GM12878 (cell line): ENCODE results near the gene DYNLT2B. TPM values are rescaled to one million over a fixed set of nuclear protein-coding genes. Genes with fewer than 3 reads are reported as not detected.

Experiments used
- ATAC-seq: fragments of 200-7000 bp; cut with Tn5 transposase; 3 replicates; pipeline ENCODE4 v1.9.1; 2020; ENCODE audit warnings: mild to moderate bottlenecking, moderate library complexity
- BruUV-seq: library from RNA; stranded (reverse); fragments of 400-500 nt; replicated peaks from 2 replicates; lab custom pipeline; 2021; lab: Mats Ljungman, UMichigan
- CTCF ChIA-PET: fragments of 300-600 bp; sonication (Branson Sonifier 250); formaldehyde crosslinking; extraction: SDS; loops from one replicate; lab custom pipeline; 2021; ENCODE audit warnings: inconsistent platforms; lab: Yijun Ruan, JAX
- POLR2A ChIA-PET: fragments of 350-600 bp; formaldehyde crosslinking; extraction: SDS; loops from one replicate; lab custom pipeline; 2021; ENCODE audit warnings: inconsistent platforms; lab: Charles Lee
- RAD21 ChIA-PET: fragments of 300-600 bp; sonication (Branson Sonifier 250); formaldehyde crosslinking; loops from one replicate; lab custom pipeline; 2023; ENCODE audit warnings: antibody characterized with exemption; ENCODE audit not compliant: unreplicated experiment; lab: Charles Lee
- SMC1A ChIA-PET: fragments of 300-600 bp; sonication (Branson Sonifier 250); formaldehyde crosslinking; loops from one replicate; lab custom pipeline; 2023; ENCODE audit not compliant: unreplicated experiment, uncharacterized antibody; lab: Charles Lee
- DNase-seq: peaks from one replicate; pipeline ENCODE4 v3.0.0-alpha.2; 2011; ENCODE audit warnings: low read depth, low spot score
- FAIRE-seq: peaks from 3 replicates; lab custom pipeline; 2011; peaks lifted over from hg19 to GRCh38; lab: Jason Lieb, UNC
- H2AFZ ChIP-seq: 2 replicates; pipeline ENCODE4 v1.6.0; 2011; ENCODE audit warnings: low read depth, low read length, control low read depth; ENCODE audit not compliant: control insufficient read depth
- H3K27ac ChIP-seq: 2 replicates; pipeline ENCODE4 v1.5.1; 2011; ENCODE audit warnings: control low read depth; ENCODE audit not compliant: control insufficient read depth, insufficient read depth
- H3K27me3 ChIP-seq, 2 experiments: replicated peaks in 1 of 2; 2 replicates each; pipeline versions ENCODE4 v1.6.0 to v1.6.1; 2011; ENCODE audit warnings: low read length in 1 of 2; ENCODE audit not compliant: control insufficient read depth in 2 of 2, insufficient read depth in 2 of 2
- H3K36me3 ChIP-seq, 2 experiments: 2 replicates each; pipeline ENCODE4 v1.5.1; 2011; ENCODE audit warnings: low read length in 1 of 2; ENCODE audit not compliant: control insufficient read depth in 2 of 2, insufficient read depth in 2 of 2
- H3K4me1 ChIP-seq: 2 replicates; pipeline ENCODE4 v1.6.1; 2011; ENCODE audit warnings: mild to moderate bottlenecking, low read length, moderate library complexity, mixed read lengths; ENCODE audit not compliant: control insufficient read depth, insufficient read depth
- H3K4me2 ChIP-seq: 2 replicates; pipeline ENCODE4 v1.6.0; 2011; ENCODE audit warnings: control low read depth; ENCODE audit not compliant: control insufficient read depth, insufficient read depth
- H3K4me3 ChIP-seq: fragments of 200-600 bp; sonication (generic); 2 replicates; pipeline ENCODE4 v1.5.1; 2016
- H3K79me2 ChIP-seq: 2 replicates; pipeline ENCODE4 v1.6.0; 2011; ENCODE audit warnings: low read length; ENCODE audit not compliant: control insufficient read depth, insufficient read depth
- H3K9ac ChIP-seq: 2 replicates; pipeline ENCODE4 v1.8.0; 2011; ENCODE audit warnings: low read length, control low read depth, mixed read lengths; ENCODE audit not compliant: control insufficient read depth, insufficient read depth
- H3K9me3 ChIP-seq: replicated peaks from 3 replicates; pipeline ENCODE4 v1.5.1; 2011; ENCODE audit warnings: mild to moderate bottlenecking, low read length; ENCODE audit not compliant: control insufficient read depth, insufficient read depth
- H4K20me1 ChIP-seq: 2 replicates; pipeline ENCODE4 v1.6.0; 2011; ENCODE audit not compliant: control insufficient read depth, insufficient read depth
- CREM ChIP-seq: IDR thresholded peaks from 2 replicates; pipeline ENCODE4 v1.6.1; 2014; ENCODE audit warnings: antibody characterized with exemption, low read depth
- DPF2 ChIP-seq: fragments of 450-650 bp; IDR thresholded peaks from 2 replicates; pipeline ENCODE4 v1.6.1; 2017; ENCODE audit warnings: mild to moderate bottlenecking
- NFYA ChIP-seq: IDR thresholded peaks from 2 replicates; pipeline ENCODE4 v1.6.1; 2011; ENCODE audit warnings: low read depth, mild to moderate bottlenecking, low read length, improper control_type of control experiment, borderline replicate concordance
- PML ChIP-seq: IDR thresholded peaks from 2 replicates; pipeline ENCODE4 v1.6.1; 2012; ENCODE audit warnings: low read length, inconsistent platforms
- SMAD1 ChIP-seq: fragments of 450-650 bp; IDR thresholded peaks from 2 replicates; pipeline ENCODE4 v1.6.1; 2018; ENCODE audit warnings: mild to moderate bottlenecking, low read depth; ENCODE audit not compliant: partially characterized antibody
- ZSCAN29 ChIP-seq: fragments of 450-650 bp; IDR thresholded peaks from 2 replicates; pipeline ENCODE4 v1.6.1; 2017; ENCODE audit warnings: mild to moderate bottlenecking, moderate library complexity
- ZZZ3 ChIP-seq: IDR thresholded peaks from 2 replicates; pipeline ENCODE4 v1.6.1; 2011; ENCODE audit warnings: low read depth; ENCODE audit not compliant: control insufficient read depth, insufficient read length
- WGBS: methylation state at CpG from one replicate; pipeline ENCODE4 v1.1.6; 2016; ENCODE audit warnings: low lambda C conversion rate; ENCODE audit not compliant: insufficient replicate concordance, insufficient coverage; ENCODE audit errors: missing lambda C conversion rate; 5-methylcytosine and 5-hydroxymethylcytosine counted together
- in situ Hi-C: fragments of 300-500 bp; cut with MboI; formaldehyde crosslinking; loops from 9 replicates; pipeline ENCODE4 v1.14.3; 2018; ENCODE audit warnings: mixed read lengths
- intact Hi-C: fragments of 100-400 bp; cut with micrococcal nuclease; formaldehyde crosslinking; loops from one replicate; pipeline ENCODE4 v1.14.2; 2022; ENCODE audit not compliant: unreplicated experiment
- polyA plus RNA-seq, 11 experiments: library from polyadenylated mRNA; depleted of rRNA in 4 of 11; unstranded in 6 of 11; stranded (reverse) in 5 of 11; fragments of >200 nt; fragmentation: Nextera tagmentation in 4 of 11; fragmentation: Illumina TruSeq in 1 of 11; extraction: Ambion mirVana in 4 of 11; extraction: Trizol in 1 of 11; gene quantifications; 1 replicate in 1 of 11; 2 replicates in 10 of 11; pipeline versions ENCODE4 v1.2.1 to v1.2.3, GENCODE V29; 2011 to 2016; ENCODE audit warnings: inconsistent platforms in 2 of 11, missing spikeins in 2 of 11, low read depth in 1 of 11
- total RNA-seq, 4 experiments: library from RNA; depleted of rRNA in 3 of 4; stranded (reverse); fragments of >200 nt in 3 of 4; fragmentation: Illumina TruSeq in 1 of 4; extraction: Trizol in 1 of 4; gene quantifications; 2 replicates each; pipeline versions ENCODE4 v1.2.1 to v1.2.3, GENCODE V29; 2013 to 2021
- TF ChIP-seq, protein P1 (sequence below): fragments of 450-650 bp; IDR thresholded peaks from 2 replicates; pipeline ENCODE4 v1.6.1; 2017; ENCODE audit warnings: low read depth, mild to moderate bottlenecking, moderate library complexity
- TF ChIP-seq, protein P2 (sequence below): fragments of 450-650 bp; IDR thresholded peaks from 2 replicates; pipeline ENCODE4 v1.6.1; 2017; ENCODE audit warnings: mild to moderate bottlenecking

Gene DYNLT2B
- total and polyA plus RNA-seq, 10 of the 15 experiments (the other 5 are each of a cell fraction or from before 2014, with no cell fraction given), result 8.6 to 89.7 (median 21.9) TPM

DNA sequence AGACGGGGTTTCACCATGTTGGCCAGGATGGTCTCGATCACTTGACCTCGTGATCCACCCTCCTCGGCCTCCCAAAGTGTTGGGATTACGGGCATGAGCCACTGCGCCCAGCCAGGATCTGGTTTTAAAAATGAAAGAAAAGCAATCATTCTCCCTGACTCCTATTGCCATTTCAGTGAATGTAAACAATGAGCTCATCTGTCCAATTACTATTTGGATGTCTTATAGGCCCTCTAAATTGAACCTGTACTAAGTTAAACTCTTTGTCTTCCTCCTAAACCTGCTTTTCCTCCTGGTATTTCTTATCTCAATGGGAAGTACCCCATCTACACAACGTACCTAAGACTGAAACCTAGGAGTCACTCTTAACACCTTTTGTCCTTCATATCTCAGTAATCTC, 54.2 kb downstream of the DYNLT2B start:
- TF ChIP-seq NFYA (no peak), CREM (no peak), SMAD1 (no peak), ZSCAN29 (no peak), DPF2 (no peak), PML (no peak), ZZZ3 (no peak)
- TF ChIP-seq, protein P1, sequence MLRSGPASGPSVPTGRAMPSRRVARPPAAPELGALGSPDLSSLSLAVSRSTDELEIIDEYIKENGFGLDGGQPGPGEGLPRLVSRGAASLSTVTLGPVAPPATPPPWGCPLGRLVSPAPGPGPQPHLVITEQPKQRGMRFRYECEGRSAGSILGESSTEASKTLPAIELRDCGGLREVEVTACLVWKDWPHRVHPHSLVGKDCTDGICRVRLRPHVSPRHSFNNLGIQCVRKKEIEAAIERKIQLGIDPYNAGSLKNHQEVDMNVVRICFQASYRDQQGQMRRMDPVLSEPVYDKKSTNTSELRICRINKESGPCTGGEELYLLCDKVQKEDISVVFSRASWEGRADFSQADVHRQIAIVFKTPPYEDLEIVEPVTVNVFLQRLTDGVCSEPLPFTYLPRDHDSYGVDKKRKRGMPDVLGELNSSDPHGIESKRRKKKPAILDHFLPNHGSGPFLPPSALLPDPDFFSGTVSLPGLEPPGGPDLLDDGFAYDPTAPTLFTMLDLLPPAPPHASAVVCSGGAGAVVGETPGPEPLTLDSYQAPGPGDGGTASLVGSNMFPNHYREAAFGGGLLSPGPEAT, result no peak
- TF ChIP-seq, protein P2, sequence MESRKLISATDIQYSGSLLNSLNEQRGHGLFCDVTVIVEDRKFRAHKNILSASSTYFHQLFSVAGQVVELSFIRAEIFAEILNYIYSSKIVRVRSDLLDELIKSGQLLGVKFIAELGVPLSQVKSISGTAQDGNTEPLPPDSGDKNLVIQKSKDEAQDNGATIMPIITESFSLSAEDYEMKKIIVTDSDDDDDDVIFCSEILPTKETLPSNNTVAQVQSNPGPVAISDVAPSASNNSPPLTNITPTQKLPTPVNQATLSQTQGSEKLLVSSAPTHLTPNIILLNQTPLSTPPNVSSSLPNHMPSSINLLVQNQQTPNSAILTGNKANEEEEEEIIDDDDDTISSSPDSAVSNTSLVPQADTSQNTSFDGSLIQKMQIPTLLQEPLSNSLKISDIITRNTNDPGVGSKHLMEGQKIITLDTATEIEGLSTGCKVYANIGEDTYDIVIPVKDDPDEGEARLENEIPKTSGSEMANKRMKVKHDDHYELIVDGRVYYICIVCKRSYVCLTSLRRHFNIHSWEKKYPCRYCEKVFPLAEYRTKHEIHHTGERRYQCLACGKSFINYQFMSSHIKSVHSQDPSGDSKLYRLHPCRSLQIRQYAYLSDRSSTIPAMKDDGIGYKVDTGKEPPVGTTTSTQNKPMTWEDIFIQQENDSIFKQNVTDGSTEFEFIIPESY, result no peak
- ATAC-seq (no peak), DNase-seq (no peak), FAIRE-seq (no peak)
- Histone ChIP-seq H3K9ac (no peak overlapping the region), H3K9me3 (no peaks in the 10 kb centered on the region), H3K27ac (no peak overlapping the region), H3K79me2 (no peaks in the 10 kb centered on the region; the same call in 1 of the 2 replicates), H2AFZ (no peak overlapping the region), H3K4me3 (no peak overlapping the region), H4K20me1 (no peaks in the 10 kb centered on the region), H3K36me3 (peaks cover 3 to 12% of the 10 kb centered on the region in 2 experiments; a peak in 3 of 4 replicates), H3K4me2 (no peak overlapping the region), H3K4me1 (no peaks in the 10 kb centered on the region; the same call in 1 of the 2 replicates), H3K27me3 (no peaks in the 10 kb centered on the region)
- WGBS, result 100% methylated on average over 7 of the region's 7 CpGs
- TSS peak; percentile 40 for BruUV-seq
- ChIA-PET RAD21 (no interaction called here), SMC1A (interaction anchor here (0.6 kb wide), 1 partner anchor 173 kb away, joined by 3 read pairs; no protein-coding TSS in a partner anchor), CTCF (no interaction called here), POLR2A (interaction anchor here (0.5 kb wide), 1 partner anchor 317 kb away, joined by 5 read pairs; no protein-coding TSS in a partner anchor)
- intact Hi-C loops (no loop called here), in situ Hi-C loops (no loop called here)
